ENCODE data around the gene FHIT.

Gene FHIT

DNA sequence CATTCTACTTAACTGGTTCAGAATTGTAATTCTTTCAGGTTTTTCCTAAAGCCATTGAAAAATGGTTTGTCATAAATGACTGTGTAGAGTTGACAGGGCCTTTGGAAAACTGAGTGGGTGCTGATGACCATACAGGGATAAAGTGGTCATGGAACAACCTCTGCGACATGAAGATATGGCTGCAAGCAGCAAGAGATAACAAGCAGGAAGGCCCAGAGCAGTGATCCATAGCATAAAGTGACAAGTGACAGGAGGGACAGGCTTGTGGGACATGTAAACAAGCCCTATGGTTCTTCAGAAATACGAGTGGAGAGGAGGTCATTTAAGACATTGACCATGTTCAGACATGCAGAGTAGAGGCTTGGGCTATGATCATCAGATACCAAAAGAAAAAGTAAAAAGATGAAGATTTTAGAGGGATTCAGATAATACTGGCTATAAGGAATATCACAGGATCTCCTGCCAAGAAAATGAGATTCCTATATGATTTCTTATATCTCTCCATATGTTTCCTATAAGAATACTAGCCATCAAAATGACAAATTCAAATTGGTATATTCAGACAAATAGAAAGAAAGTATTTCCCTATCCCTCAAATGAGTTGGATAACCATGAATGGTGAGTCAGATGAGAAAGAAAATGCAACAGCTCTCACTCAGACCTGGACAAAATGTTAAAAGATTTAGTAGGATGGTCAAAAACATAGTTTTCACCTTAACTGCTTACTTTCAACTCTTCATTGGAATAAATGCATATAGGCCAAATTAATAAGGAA lies 1373.8 kb downstream of the FHIT start:
- DNase-seq (ENCODE audit: low read depth) = no peak

DNA sequence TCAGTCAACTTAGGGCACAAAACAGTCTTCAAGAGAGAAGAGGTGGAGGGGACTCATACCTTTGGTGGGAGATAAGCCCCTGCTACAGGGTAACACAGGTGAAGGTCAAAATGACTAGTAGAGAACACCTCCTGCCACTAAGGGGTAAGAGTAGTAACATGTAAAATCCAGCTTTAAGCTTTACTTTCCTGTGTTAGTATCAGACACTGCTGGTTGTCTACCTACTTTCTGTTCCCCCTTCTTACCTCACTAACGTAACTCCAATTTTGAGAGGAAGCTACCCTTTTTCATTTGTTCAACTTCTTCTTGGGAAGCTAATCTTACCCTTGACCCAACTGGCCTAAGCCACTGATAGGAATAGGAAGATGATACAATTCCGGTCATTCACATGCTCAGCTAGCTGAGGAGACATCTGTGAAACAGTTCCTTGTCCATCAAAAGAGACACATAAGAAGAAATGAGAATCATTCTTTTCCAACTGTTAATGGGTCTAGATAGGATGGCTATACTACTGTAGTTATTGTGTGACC lies 1374.7 kb downstream of the FHIT start:
- DNase-seq (ENCODE audit: low read depth) = no peak

DNA sequence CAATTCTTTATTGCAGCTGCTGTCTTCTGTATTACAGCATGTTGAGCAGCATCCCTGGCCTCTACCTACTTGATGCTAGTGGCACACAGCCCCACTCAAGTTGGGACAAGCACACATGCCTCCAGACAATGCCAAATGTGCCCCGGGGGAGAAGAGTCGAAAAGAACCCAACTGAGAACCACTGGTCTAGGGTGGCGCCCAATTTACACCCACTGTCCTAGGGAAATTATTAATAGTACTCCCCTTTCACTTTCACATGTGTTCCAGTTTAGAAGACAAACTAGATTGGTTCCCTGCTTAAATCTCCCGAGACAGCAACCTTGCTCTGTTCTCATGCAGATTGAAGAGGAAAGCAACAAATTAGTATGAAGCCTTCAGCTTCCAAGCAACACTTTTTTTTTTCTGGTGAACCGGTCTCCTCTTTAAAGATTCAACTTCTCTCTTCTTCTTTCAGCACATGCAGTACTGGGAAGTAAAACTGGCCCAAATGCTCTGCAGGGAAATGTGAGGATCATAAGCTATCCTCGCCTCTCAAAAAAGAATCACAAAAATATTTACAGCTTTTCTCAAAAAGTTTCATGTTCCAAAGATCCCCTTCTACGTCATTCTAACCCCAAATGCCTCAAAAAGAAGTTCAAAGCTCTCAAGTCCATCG lies 1377.5 kb downstream of the FHIT start:
- no peak for DNase-seq (ENCODE audit: low read depth)

DNA sequence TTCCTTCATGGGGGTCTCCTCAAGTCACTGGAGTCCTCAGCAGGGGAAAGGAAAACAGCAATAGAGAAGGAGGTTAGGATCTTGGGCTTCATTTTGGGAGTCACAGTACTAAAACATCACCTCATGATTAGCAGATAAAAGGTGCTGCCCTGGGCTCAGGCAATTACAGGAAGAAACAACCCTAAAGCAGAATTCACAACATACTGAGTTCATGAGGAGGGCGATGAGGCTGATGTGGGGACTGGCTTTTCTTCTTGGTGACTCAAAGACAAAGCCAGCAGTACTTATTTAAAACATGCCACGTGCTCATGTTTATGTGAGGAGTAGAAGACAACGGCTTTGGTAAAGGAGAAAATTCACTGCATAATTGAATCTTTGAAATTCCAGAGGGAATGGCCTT lies 1379.1 kb downstream of the FHIT start:
- no peak for DNase-seq (ENCODE audit: low read depth)

DNA sequence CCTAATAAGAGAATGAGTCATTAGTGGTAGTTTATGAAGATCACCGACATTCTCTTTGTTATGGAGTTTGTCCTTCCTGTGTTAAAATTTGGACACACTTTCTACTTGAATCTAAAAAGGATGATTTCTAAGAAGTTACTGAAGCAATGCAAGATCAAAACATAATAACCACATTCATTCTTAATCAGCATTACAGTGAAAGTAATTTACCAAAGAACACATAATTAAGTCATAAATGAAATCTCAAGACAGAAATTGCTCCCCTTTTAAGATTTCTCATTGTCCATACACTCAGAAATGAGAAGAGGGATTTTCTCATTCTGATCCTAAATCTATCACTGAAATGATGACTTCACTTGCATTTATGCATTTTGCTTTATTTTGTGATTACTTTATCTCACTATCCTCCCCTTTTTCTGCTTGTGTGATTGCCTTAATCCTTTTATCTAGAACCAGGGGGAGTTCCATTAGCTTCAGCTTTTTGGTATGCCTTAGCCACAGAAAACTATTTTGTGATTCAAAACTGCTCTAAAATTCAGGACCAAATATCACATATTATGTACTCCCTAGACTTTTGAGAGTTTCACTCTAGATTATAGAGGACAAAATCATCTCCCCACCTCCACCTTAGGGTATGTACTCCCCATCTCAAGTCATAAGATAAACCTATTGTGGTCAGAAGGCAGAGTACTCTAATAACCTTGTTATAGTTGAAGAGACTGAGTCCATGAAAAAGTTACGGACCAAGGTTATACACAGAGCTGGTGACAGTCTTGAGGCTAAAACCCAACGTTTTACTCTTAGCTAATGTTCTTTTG lies 1383.9 kb downstream of the FHIT start:
- DNase-seq (ENCODE audit: low read depth) = no peak

DNA sequence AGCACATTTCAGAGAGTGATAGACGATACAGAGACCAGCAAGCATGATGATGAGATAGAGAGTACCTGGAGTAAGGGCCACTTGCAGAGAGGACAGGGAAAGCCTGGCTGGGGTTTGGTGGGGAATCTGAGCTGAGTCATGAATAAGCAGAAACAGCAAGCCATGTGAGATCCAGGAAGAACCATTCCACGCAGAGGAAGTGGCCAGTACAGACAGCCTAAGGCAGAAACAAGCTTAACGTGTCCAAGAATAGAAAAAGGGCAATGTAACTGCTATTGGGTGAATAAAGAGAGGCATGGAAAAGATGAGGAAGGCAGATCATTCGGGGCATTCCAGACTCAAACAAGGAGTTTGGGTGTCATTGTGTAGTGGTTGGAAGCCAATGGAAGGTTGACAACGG lies 1385.2 kb downstream of the FHIT start:
- DNase-seq (ENCODE audit: low read depth) = no peak

DNA sequence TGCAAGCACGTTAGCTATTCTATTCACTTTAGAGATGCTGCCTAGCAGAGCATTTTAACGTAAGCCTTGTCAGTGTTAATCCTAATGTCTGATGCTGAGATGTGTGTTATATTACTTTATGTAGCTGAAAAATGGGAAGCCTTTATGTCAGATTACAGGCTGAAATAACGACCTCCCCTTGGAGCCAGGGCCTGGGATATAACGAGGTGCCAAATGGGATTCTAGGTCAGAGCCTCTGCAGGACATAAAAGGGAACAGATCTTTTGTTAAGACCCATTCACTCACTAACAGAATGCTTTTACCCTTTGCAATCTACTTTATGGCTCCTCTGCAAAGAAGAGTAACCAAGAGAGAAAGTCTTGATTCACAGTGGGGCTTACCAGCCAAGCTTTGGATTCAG lies 1385.9 kb downstream of the FHIT start:
- no peak for DNase-seq (ENCODE audit: low read depth)

DNA sequence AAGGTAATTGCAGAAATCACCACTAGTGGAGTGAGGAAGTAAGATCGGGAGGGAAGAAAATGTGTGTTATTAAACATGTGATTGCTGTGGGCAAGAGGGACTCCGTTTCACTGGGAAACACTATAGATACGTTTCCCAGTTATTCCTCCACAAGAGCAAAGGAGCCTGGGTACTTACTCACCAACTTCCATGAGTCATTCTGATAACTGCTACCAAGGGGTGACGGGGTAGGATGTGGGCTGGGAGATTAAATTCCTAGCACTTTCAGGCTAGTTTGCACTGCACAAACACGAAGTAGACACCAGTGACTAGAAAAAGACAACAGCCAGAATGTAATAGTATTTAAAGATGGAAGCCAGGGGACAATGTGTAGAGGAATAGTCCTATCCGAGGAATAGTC lies 1388.6 kb downstream of the FHIT start:
- no peak for DNase-seq (ENCODE audit: low read depth)

DNA sequence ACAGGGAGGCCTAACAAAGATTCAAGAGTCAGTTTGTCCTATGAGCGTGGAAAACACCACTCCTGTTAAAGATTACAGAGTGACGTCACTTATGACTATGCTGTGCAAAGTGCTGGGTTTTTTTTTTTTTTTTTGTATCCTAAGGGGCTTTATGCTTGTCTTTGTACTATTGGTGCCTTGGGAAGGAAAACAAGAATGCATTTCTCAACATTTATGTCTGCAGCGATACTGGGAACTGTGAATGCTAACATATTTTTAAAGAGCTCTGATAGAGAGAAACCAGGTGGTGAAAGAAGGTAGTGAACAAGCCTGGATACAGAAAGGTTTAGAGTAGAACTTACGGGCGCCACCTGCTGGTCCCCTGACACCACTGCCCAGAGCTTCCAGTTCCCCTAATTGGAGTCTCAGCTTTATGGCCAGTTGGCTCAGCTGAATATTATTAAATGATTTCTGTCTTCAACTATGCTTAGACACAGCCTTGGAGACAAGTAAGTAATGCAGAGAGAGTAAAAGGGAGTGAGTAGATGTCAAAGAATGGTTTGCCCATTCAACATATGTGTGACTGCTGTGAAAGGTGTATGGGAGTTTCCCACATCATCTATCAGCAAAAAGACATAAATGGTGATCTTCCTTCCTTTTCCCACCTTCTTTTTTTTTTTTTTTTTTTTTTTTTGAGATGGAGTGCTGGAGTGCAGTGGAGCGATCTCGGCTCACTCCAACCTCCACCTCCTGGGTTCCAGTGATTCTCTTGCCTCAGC lies 1393.5 kb downstream of the FHIT start:
- DNase-seq (ENCODE audit: low read depth) = peak; percentile 18

DNA sequence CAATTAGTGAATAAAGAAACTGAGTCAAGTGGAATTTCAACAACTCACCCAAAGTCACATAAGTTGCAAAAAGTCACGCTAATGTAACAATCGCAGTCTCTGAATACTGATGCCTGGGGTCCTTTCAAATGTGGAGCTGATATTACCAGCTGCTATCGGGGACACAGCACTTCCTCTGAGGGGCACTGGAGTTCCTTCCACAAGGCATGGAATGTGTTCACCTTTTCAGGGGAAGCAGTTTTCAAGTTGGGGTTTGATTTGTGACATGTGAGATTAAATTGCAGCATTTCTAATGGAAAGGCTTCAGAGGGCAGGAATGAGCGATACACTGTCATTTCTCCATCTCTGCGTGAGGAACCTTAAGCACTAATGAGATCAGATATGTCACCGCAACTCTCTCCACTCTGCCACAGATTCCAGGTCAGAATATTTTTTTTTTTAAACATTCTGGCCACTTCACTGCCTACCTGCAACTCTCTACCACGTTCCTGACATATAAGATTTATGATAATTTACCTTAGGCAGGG lies 1394.3 kb downstream of the FHIT start:
- no peak for DNase-seq (ENCODE audit: low read depth)

DNA sequence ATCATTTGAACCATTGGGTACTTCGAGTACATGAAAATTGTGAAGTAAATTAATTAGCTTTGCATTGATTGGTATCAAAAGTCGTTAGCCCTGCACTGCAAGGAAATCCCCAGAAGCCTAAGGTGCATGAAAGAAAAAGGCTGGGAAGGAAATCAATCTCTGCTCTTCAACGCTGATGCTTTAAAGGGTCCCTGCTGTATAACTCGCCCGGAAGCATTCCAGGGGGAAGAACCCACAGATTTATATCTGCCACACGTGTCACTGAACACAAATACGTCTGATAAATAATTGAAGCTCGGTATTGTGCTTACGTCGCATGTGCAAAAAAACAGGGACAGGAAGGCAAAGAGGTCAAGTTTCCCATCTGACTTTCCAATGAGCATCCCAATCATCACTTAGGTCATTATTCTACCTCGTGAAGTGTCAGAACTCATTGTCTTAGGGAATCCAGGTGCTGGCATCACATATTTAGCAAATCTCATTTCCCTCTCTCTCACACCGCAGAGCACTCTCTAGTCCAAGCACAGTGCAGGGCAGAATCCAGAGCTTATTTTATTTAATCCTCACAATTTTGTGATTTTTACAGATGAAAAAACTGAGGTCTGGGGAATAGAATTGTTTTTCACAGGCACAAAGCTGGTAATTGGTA lies 1397.1 kb downstream of the FHIT start:
- no peak for DNase-seq (ENCODE audit: low read depth)

DNA sequence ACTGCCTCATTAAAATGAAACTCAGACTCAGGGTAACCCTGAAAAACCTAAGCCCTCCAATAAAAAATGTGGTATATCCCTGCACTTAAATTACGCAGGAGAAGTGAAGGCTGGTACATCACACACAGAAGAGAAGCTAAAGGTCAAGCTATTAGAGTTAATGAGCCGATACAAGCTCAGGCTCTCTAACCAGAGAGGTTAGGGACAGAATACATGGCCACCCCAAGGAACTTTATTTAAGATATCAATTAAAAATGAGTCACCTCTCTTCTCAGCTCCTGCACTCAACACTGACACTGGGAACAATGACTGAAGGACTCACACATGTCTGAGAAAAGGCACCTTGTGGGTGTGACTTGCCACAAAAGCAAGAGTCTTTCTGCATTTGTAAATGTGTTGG lies 1400.8 kb downstream of the FHIT start:
- no peak for DNase-seq (ENCODE audit: low read depth)

DNA sequence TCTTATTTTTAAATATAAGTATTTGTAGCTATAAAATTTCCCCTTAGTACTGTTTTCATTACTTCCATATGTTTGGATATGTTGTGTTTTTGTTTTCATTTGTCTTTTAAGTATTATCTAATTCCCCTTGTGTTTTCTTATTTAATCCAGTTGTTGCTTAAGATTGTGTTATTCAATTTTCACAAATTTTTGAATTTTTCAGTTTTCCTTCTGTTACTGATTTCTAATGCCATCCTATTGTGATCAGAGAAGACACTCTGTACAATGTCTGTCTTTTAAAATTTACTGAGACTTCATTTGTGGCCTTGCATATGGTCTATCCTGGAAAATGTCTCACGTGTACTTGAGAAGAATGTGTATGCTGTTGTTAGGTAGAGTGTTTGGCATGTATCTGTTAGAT lies 1405.9 kb downstream of the FHIT start:
- no peak for DNase-seq (ENCODE audit: low read depth)

DNA sequence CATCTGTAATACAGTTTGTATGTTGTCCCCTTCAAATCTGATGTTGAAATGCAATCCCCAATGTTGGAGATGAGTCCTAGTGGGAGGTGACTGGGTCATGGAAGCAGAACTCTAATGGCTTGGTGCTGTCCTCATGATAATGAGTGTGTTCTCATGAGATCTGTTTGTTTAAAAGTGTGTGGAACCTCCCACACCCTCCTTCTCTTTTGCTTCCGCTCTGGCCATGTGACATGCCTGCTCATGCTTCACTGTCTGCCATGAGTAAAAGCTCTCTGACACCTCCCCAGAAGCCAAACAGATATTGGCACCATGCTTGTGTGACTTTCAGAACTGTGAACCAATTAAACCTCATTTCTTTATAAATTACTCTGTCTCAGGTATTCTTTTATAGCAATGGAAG lies 1407.4 kb downstream of the FHIT start:
- no peak for DNase-seq (ENCODE audit: low read depth)

DNA sequence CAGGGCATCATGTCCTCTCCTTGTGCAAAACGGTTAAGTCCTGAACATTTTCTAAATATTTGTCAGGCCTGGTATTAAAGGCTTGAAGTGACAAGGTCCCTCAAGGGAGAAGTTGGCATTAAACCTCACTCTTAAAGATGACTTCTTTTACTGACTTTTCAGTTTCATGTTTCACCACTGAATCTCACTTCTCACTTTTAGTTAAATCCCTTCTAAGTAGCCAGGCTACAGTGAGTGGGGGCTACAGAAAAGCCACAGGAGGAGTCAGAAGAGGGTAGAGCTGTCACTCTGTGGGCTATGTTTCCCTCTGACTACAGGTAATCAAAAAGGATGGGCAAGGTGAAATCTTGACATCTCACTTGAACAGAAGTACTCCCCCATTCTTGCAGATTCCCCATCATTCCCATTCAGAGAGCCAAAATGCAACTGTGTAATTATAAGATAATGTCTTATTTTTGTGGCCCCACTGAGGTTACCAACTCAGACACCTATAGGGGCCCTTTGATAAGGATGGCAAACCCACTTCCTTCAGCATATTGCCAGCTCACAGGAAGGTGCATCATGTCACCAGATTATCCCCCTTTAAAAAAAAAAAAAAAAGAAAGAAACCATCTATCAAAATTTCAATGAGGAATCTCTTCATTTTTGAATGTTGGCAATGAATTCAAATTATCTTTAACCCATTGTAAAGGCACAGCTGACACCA lies 1411.3 kb downstream of the FHIT start:
- no peak for DNase-seq (ENCODE audit: low read depth)

DNA sequence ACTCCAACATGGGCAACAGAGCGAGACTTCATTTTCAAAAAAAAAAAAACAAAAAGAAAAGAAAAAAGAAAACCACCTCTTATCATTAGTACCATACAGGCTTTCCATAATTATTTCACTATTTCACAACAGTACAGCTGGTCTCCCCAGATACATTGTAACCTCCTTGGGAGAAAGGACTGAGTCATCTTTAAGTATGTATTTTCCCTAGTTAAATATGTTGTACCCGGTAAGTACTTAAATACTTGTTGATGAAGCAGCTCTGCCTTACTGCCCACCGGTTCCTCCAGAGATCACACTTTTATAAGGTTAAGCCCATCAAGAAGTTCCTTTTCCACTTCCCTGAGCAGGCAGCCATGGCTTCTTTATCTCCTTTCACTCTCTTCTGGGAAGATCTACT lies 1412.0 kb downstream of the FHIT start:
- DNase-seq (ENCODE audit: low read depth) = no peak

DNA sequence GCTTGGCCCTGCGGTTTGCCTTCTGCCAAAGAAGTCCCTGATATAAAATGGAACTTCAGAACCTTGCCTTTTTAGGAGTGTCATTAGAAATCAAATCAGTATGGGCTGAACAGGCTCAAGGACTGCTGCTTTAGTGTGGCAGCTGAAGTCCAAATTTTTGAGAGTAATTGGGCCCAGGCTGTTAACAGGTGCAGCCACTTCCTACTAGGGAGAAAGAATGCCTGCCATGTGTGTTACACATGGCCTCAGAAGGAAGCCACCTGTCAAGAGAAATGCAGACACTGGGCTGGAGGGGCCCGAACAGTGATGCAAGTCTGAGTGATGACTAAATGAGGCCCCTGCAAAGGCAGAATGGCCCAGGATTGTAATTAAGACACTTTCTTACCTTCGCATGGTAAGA lies 1414.7 kb downstream of the FHIT start:
- no peak for DNase-seq (ENCODE audit: low read depth)

DNA sequence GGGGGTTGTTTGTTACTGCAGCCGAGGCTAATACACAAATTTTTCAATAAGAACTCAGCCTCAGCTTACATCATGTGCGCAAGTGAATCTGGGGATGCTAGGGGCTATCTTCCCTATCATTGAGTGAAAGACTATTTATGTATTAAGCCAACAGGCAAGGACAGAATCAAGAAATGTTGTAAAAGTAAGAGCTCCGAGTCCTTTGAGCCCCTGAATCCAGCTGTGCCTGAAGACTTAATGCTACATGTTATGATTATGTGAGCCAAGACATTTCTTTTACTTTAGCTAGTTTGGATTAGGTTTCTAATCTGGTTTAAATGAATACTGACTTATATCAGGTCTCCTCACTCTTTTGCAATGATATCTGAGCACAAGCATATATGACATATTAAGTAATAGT lies 1418.5 kb downstream of the FHIT start:
- DNase-seq (ENCODE audit: low read depth) = no peak

DNA sequence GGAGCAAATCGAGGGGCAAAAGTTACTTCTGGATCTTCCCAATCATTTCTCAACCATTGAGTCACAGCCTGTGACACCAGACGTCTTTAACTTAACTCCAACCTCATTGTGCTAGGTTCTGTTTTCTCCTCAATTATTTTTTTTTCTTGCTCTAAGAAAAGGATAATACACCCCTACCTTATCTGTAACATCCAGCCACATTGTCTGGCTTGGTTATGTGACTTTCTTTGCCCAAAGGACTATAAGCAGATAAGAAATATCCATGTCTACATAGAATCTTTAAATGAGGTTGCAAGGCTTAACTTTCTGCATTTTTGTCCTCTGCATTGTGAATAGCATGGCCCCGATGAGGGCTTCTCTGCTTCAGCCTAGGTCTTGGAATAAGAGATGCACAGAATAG lies 1419.0 kb downstream of the FHIT start:
- DNase-seq (ENCODE audit: low read depth) = no peak

DNA sequence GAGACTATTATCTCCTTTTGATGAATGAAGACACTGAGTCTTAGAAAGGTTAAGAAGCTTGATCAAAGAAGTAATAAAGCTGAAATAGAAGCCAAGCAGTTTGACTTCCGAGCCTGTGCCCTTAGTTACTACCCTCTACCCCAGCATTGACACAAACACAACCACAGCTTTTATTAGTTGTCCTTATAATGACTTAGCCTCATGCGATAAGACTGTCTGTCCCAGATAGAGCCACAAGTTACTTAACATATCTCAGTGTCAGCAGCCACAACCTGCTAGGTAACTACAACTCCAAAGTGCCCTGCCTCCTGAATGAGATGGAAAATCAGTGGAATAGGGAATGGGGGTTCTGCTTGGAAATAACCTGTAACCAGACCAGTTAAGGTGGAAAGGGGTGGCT lies 1419.9 kb downstream of the FHIT start:
- DNase-seq (ENCODE audit: low read depth) = no peak

DNA sequence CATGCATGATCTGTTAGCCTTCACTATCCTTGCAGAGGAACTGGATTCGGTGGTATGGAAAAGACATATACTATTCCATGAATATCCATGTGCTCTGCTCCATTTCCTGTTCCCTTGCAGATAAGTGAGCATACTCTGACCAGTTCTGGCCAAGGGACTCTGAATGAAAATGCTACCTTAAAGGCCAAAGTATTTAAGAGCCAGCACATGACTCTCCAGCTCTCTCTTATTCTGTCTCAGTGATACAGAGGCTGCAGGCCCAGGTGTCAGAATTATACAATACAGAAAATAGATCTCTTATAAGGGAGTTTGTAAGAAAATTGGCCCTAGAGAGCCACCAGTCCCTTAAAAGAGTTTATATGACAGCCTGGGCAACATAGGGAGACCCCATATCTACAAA lies 1421.7 kb downstream of the FHIT start:
- DNase-seq (ENCODE audit: low read depth) = no peak

All from T-helper 22 cell (primary cell).